Measurements from ENCODE around the gene ZPBP2. TPM values are rescaled to one million over a fixed set of nuclear protein-coding genes. Genes with fewer than 3 reads are reported as not detected.

Gene ZPBP2
- total and polyA plus RNA-seq, 9 of the 15 experiments (the other 6 are each of a cell fraction or from before 2014, with no cell fraction given), result not detected

DNA sequence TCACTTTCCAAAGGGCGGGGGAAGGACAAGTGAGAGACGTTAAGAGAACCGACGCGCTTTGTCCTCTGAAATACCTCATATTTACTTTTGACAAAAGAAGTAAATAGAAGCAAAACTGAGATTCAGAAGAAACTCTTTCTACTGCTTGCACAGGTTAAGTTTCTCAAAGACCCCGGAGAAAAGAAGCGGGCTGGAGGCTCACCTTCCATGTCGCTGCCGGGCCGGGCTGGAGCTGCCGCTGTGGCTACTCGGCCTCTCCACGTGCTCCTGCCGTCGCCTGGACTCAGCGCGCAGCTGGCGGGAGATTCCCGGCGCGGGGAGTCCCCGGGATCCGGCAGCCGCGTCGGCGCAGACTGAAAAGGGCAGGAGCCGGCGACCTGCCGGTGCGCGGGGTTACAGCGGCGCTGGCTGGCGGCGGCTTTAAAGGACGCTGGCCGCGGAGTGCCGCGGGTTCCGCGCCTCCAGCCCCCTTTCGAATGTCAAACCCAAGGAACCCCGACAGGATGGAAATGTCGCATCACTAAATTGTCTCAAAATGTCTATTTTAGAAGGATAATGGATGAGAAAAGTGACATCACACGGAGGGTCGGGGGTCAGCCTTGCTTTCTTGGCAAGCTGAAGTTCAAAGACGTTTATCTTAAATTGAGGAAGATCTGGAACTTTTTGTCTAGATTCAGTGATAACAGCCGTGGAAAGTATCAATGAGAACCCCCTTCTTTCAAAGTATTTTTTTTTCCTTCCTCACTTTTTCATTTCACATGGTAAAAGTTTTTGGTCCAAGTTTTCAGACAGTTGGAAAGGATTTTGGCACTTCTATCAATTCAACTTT, 3.9 kb upstream of the ZPBP2 start, which contains the start of gene IKZF3:
IKZF3 (minus strand) TSS at position 395 of the 829 bp plus-strand sequence; CDS start at position 209, 186 bp downstream.
- no peaks in the 10 kb centered on the region for H4K20me1 ChIP-seq (replicated peaks; ENCODE audit: control insufficient read depth, insufficient read depth, low read length)
- peaks cover 0 to 11% of the 10 kb centered on the region in 2 experiments; a peak in 3 of 5 replicates for H3K4me1 ChIP-seq (replicated peaks in 1 of 2; ENCODE audit: control insufficient read depth in 2 of 2, insufficient read depth in 2 of 2, low read length in 2 of 2)
- no peak within 1 kb of the TSS for H3K27ac ChIP-seq (ENCODE audit: extremely low read depth, low read depth, low read length)
- peak within 1 kb of the TSS; percentile 66 for H3K4me2 ChIP-seq (ENCODE audit: insufficient read depth, low read length)
- peaks cover 15% of the 10 kb centered on the region in 2 experiments; a peak in 4 of 5 replicates for H3K27me3 ChIP-seq (ENCODE audit: control insufficient read depth in 2 of 2, insufficient read depth in 2 of 2, low read length in 2 of 2)
- 7% methylated on average over 50 of the region's 50 CpGs for WGBS (ENCODE audit: insufficient coverage, low coverage, missing lambda C conversion rate)
- DNase-seq (ENCODE audit: extremely low read depth in 1 of 4, low spot score in 3 of 4), result peak; percentile 55 to 72 (median 66)
- POLR2A ChIA-PET, result no interaction called here
- BruUV-seq (replicated peaks), result no TSS peak
- H3K4me3 ChIP-seq, result peak within 1 kb of the TSS; percentile 17; the same call in 1 of the 2 replicates
- peak; percentile 93 for ATAC-seq
- H3K79me2 ChIP-seq (ENCODE audit: control insufficient read depth, insufficient read depth, low read length), result no peaks in the 10 kb centered on the region
- no peaks in the 10 kb centered on the region for H3K9me3 ChIP-seq (replicated peaks; ENCODE audit: control insufficient read depth, insufficient read depth, low read depth, low read length)
- H3K9ac ChIP-seq (ENCODE audit: insufficient read depth in 1 of 2, low read depth in 2 of 2, low read length in 2 of 2), result peak within 1 kb of the TSS; percentile 18 to 34
- H3K9me1 ChIP-seq (ENCODE audit: control insufficient read depth, insufficient read depth, low read length), result no peaks in the 10 kb centered on the region
- CTCF ChIA-PET (ENCODE audit: low intra/inter-chr PET ratio), result interaction anchor here (0.6 kb wide), 1 partner anchor 303 kb away, joined by 5 read pairs; no protein-coding TSS in a partner anchor
- intact Hi-C loops (cut with micrococcal nuclease), result loop anchor here (2.0 kb wide), 1 partner anchor 241 kb away; no protein-coding TSS in a partner anchor
- in situ Hi-C loops (cut with MboI), result no loop called here
- no peaks in the 10 kb centered on the region for H3K36me3 ChIP-seq (ENCODE audit: control insufficient read depth, insufficient read depth, low read length)
- FAIRE-seq, result peak; percentile 19
- H2AFZ ChIP-seq (ENCODE audit: low read depth, low read length), result peak within 1 kb of the TSS; percentile 83
- TF ChIP-seq ETV6 (IDR thresholded peaks at IDR 0.05; ENCODE audit: borderline replicate concordance in 1 of 2, low read depth in 2 of 2, low read length in 1 of 2), result no peak
- TF ChIP-seq ETV6 (CRISPR knock-in tag; IDR thresholded peaks at IDR 0.05; ENCODE audit: borderline replicate concordance), result no peak
- TF ChIP-seq, protein P1, sequence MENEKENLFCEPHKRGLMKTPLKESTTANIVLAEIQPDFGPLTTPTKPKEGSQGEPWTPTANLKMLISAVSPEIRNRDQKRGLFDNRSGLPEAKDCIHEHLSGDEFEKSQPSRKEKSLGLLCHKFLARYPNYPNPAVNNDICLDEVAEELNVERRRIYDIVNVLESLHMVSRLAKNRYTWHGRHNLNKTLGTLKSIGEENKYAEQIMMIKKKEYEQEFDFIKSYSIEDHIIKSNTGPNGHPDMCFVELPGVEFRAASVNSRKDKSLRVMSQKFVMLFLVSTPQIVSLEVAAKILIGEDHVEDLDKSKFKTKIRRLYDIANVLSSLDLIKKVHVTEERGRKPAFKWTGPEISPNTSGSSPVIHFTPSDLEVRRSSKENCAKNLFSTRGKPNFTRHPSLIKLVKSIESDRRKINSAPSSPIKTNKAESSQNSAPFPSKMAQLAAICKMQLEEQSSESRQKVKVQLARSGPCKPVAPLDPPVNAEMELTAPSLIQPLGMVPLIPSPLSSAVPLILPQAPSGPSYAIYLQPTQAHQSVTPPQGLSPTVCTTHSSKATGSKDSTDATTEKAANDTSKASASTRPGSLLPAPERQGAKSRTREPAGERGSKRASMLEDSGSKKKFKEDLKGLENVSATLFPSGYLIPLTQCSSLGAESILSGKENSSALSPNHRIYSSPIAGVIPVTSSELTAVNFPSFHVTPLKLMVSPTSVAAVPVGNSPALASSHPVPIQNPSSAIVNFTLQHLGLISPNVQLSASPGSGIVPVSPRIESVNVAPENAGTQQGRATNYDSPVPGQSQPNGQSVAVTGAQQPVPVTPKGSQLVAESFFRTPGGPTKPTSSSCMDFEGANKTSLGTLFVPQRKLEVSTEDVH (IDR thresholded peaks at IDR 0.05; ENCODE audit: low read depth, partially characterized antibody), result peak; percentile 91
- no peak for TF ChIP-seq ZNF384 (IDR thresholded peaks at IDR 0.05; ENCODE audit: low read depth, low read length)
- TF ChIP-seq CTCF (IDR thresholded peaks at IDR 0.05 in 2 of 3, conservative IDR thresholded peaks at IDR 0.05 in 1 of 3; ENCODE audit: insufficient read depth in 2 of 3, low read depth in 1 of 3, low read length in 3 of 3), result peak; percentile 45 to 65 (median 47); a peak in 5 of 6 replicates
- no peak for TF ChIP-seq KAT8 (IDR thresholded peaks at IDR 0.05; ENCODE audit: low read depth)
- TF ChIP-seq, protein P2, sequence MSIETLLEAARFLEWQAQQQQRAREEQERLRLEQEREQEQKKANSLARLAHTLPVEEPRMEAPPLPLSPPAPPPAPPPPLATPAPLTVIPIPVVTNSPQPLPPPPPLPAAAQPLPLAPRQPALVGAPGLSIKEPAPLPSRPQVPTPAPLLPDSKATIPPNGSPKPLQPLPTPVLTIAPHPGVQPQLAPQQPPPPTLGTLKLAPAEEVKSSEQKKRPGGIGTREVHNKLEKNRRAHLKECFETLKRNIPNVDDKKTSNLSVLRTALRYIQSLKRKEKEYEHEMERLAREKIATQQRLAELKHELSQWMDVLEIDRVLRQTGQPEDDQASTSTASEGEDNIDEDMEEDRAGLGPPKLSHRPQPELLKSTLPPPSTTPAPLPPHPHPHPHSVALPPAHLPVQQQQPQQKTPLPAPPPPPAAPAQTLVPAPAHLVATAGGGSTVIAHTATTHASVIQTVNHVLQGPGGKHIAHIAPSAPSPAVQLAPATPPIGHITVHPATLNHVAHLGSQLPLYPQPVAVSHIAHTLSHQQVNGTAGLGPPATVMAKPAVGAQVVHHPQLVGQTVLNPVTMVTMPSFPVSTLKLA (conservative IDR thresholded peaks at IDR 0.05), result peak; percentile 56 to 85; a peak in 3 of 4 replicates
- TF ChIP-seq ZNF239 (CRISPR knock-in tag; IDR thresholded peaks at IDR 0.05), result no peak
- TF ChIP-seq MYBL2 (IDR thresholded peaks at IDR 0.05; ENCODE audit: low read depth), result no peak
- no peak for TF ChIP-seq MYBL2 (CRISPR knock-in tag; IDR thresholded peaks at IDR 0.05; ENCODE audit: borderline replicate concordance)
- TF ChIP-seq DLX4 (CRISPR knock-in tag; IDR thresholded peaks at IDR 0.05), result no peak

All from K562 (cell line).